ENCODE data around the gene ALG14.

ALG14 gene

DNA sequence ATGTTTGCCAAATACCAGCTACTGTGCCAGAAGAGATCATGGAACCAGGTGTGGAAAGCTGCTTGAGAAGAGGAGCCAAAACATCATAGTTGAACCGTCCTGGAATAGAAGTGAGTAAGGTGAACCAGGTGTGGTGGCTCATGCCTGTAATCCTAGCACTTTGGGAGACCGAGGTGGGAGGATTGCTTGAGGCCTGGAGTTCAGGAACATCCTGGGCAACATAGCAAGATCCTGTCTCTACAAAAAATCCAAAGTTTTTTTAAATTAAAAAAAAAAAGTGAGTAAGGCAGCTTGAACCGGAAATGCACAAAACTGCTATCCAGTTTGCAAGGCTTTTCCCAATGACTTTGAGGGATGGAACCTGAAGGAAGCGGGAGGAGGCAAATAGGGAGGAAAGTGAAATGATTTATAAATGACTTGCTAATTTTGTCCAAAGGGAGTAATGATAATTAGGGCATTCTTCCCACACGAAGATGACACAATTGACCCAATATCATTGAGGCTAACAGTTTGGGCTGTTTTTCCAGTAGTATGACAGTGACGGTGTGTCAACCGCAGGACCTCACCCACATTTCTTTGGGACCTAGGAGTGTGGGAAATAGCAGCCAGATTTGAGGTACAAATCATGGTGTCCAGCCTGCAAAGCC is 144.3 kb downstream of the ALG14 start:
- DNase-seq (ENCODE audit: low read depth in 2 of 2) = no peak

DNA sequence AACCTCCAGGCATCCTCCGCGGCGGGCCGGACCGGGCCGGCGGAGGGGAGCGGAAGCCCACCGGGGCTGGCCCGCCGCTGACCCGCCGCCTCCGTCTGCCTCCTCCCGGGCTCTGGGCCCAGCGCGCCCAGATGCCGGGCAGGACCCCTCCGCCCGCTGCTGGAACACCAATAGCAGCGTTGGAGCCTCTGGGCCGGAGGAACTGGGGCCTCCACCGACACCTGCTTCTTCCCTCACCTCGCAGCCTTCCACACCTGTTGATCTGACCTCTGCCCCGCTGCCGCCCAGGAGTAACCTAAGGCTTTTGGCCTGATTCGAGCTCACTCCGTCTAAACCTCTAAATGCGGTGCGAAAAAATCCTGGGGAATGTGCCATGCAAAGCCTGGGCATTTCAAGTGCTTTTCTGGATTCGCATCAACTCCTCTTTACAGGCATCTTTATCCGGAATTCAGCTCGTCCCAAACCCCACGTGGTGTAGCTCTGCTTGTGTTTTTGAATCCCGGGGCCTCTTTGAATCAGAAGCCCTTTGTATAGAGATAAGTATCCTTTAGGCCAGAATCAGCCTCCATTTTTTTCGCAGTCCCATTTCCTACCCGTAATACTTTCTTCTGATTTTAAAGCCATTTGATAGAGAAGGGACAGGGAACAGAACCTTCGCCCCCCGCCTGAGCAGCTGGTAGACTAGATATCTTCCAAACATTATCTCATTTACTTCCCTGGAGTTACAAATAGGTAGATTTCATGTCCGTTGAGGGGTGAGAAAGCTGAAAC is 145.2 kb downstream of the ALG14 start:
- no peak for DNase-seq (ENCODE audit: low read depth in 2 of 2)

- DNase-seq (ENCODE audit: low read depth in 2 of 2) = peak; percentile 47 to 64
Observed at GRCh38 chr1:94926915-94927404, 145.8 kb downstream of the ALG14 start, which contains the start of gene CNN3. Gene CNN3 (minus strand): TSS chr1:94927110. CDS start chr1:94926894, 216 bp downstream.

DNA sequence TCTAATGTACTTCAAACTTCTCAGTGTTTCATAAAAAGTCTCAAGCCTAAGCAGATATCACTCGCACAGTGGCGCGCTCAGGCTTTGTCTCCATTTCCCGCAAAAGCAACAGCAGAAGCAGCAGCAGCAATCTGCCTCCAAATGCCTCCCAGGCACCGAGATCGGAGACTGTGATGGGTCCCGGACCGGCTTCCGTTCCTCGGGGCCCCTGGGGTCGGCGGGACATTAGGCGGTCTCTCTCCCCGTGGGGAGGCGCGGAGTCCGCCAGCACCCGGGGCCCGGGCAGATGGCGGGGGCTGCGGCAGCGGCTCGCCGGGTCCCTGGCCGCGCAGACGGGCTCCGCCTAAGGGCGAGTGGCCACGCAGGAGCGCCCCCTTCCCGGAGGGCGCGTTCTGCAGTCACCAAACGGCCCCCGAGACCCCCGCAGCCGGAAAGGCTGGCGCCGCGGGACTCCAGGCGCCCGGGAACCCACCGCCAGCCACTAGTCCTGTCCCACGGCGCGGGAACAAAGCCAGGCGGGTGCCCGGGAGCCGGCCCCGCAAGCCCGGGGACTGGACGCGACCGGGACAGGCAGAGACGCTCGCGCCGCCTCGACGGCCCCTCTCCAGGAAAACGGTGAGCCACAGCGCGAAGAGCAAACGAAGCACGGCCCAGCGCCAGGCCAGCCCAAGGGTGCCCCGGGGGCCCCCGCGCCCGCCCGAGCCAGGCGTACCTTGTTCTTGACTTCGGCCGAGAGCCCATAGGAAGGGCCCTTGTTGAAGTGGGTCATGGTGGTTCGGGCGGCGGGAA is 146.4 kb downstream of the ALG14 start:
- DNase-seq (ENCODE audit: low read depth in 2 of 2) = no peak

GRCh38 chr1:94925561-94926125 is 147.1 kb downstream of the ALG14 start:
- DNase-seq (ENCODE audit: low read depth in 2 of 2) = no peak

- no peak for DNase-seq (ENCODE audit: low read depth in 2 of 2)
Observed at GRCh38 chr1:94925004-94925403, 147.7 kb downstream of the ALG14 start.

Measured in stimulated activated CD4-positive, alpha-beta T cell treated with anti-CD3 and anti-CD28 coated beads, Interleukin-15, amount 100 ng/mL, for 48 hours (primary cell).